Activated effector memory CD4-positive, alpha-beta T cell treated with anti-CD3 and anti-CD28 coated beads, Interleukin-2, amount 50 U/mL, for 16 hours (primary cell): ENCODE measurements around the gene IL31.
"Not testable (repeated sequence)": the region's sequence is repeated elsewhere in the genome, so short reads cannot be mapped to it uniquely, and the experiment has no call there.

Source experiments
- DNase-seq: peaks from one replicate; pipeline ENCODE4 v3.0.0-alpha.2; 2020

Gene IL31

DNA sequence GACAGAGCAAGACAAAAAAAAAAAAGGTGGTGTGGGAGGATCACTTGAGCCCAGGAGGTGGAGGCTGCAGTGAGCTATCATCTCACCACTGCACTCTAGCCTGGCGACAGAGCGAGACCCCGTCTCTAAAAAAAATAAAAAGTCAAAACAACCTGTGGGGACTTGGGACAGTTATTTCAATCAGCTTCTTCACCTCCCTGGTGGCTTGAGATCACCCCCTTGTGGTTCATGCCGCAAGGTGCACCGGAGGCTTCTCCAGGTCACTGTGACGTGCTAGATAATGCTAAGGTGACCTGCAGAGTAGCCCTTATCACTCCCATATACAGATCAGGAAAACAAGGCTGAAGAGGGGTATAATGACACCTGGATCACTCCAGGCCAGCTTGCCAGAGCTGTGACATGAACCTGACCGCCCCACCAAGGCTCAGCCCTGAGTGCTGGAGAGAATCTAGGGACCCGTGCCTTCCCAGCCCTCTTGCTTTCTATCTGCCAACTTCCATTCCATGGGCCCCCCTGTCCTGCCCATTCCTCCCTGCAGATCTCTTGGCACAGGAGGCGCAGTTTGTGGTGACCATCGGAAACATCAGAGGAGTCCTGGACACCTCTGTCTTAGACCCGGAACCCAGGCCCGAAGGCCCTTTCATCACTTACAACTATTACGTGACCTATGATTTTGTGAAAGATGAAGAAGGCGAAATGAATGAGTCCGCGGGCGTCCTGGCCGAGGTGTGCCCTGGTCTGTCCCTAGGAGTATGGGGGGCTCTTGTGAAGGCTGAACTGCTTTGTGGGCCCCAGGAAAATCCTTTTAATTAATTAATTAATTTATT is 17.0 kb upstream of the IL31 start:
- DNase-seq: peak; percentile 85

DNA sequence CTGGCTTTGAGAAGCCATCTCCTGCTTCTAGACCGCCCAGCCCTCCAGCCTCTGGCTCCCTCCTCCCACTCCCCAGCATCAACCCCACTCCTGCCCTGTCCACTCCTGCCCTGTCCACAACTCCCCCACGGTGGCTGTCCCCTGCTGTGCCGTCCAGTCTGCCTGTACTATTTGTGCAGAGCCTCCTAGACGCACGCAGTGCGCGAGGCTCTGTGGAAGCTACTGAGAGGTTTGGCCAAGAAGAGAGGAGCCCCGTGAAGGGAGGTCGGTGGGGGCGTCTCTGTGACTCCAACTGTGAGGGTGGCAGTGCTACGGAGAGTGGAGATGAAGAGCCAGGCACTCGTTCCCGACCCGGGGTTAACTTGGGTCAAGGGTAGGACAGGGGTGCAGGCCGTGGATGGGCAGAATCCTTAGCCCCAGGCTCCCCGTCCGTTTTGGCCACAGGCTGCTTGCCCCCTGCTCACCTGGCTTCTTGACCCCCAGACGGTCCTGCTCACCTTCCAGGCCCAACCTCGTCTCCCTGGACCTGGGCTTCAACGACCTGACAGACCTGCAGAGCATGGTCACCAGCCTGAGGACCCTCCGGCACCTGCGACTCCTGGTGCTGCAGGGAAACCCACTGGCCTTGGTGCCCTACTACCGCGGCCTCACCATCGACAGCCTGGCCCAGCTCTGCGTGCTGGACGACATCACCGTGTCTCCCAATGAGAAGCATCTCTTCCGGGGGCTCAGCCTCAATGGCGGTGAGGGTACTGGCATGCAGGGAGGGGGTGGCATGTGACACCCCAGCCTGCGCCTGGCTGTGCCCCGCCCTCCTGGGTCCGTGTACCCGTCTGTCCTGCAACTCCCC is 15.8 kb upstream of the IL31 start:
- DNase-seq: no peak

DNA sequence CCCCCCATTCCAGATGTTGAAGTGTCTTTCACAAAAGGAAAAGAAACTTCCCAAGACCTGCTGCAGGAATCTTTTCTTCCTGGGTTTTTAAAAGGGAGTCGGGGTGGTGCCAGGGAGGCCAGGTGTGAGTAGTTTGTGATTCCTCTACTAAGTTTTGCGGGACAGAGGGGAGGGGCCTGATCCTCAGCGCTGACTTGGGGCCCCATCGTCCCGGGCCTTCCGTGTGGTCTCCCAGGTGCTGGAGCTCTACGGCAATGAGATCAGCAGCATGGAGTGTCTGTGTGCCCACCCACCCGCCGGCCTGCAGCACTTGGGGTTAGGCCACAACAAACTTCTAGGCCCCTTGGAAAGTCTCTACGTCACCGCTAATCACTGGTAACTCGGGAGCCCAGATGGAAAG is 13.4 kb upstream of the IL31 start:
- no peak for DNase-seq

DNA sequence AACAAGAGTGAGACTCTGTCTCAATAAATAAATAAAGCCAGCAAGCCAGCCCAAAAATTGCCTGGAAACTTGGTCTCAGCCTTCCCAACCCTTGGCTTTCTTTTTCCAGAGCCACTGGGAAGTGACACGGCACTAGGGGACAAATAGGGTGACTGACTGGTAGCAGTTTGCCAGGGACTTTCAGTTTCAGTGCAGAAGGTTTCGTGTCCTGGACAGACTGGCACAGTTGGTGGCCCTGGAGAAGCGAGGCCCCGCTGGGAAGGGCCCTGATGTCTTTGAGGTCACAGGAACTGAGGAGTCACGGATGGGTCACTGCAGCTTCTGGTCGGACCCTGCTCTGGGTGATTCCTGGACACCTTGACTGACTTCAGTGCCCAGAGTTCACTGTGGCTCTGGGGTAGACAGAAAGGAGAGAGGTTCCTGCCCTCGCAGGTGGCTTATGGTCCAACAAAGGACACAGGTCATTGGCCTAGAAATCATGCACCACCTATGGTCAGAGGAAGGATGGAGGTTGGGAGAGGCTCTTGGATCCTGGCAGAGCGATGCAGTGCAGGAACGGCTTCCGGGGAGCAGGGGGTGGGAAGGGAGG is 11.6 kb upstream of the IL31 start:
- DNase-seq: no peak

DNA sequence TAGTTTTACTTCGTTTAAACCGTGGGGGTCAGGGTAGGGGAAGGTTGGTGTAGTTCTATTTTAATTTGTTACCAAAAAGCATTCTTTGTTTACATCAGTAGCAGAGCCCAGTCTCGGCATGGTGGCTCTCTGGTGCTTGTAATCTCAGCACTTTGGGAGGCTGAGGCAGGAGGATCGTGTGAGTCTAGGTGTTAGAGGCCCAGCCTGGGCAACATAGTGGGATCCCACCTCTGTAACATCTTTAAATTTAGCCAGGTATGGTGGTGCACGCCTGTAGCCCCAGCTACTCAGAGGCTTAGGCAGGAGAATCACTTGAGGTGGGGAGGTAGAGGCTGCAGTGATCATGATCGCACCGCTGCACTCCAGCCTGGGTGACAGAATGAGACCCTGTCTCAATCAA is 11.1 kb upstream of the IL31 start:
- DNase-seq: no peak

DNA sequence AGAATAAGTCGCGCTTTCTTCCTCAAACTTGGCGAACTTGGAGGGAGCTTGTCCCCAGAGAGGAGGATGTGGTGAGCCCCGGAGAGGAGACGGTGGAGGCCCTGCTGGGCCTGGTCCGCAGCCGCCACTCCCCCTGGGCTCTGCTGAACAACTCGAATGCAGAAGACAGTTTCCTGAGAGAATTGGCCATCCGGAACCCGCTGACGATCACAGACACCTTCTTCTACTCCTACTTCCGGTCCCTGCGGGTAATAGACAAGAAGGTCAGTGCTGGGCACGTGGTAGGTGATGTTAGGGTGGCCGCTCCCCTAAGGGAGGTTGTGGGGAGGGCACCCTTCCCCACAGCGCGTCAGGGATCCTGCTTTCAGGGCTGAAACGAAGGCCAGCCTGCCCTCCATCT is 10.5 kb upstream of the IL31 start:
- no peak for DNase-seq

DNA sequence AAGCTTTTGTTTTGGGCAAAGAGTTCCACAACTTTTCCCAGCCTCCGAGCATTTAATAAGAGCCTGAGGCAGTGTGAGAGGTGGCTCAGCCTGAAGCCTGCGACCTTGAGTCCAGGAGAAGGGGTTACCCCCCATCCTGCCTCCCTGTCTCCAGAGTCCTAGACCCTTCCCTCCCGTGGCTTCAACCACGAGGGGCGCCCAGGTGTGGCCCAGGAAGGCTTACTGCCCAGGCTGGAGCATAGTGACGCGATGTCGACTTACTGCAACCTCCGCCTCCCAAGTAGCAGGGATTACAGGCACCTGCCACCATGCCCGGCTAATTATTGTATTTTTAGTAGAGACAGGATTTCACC is 9.5 kb upstream of the IL31 start:
- no peak for DNase-seq

DNA sequence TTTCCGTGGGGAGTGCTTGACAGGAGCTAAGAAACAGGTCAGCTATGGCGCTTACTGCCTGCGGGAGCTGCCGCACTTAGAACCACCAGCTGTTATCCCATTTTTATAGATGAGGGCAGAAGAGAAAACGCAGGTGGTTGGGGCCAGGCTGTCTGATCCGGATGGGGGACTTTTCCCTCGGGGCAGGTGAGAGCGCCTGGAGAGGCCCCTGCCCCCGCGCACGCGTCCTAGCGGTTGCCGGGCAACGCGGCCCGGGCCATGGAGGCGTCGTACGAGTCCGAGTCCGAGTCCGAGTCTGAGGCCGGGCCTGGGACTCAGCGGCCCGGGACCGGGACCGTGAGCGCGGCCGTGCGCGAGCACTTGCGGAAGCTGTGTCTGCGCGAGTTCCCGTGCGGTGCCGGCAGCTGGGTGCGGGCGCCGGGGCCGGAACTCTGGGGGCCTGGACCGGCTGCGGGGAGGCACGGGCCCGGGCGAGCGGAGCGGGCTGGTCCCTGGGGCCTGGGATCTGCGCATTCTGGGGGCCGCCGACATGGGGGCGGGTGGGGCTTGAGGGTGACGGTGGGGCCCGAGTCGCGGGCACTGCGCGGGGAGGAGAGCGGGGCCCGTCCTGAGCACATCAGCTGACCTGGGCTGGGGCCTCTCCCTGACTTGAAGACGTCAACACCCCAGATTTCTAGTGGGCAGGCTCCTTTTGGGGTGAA is 9.0 kb upstream of the IL31 start, which contains the start of gene LRRC43:
Gene LRRC43 (plus strand): TSS at position 237 of the 701 bp plus-strand sequence. CDS start 22 bp downstream, at position 259.
- peak; percentile 67 for DNase-seq

DNA sequence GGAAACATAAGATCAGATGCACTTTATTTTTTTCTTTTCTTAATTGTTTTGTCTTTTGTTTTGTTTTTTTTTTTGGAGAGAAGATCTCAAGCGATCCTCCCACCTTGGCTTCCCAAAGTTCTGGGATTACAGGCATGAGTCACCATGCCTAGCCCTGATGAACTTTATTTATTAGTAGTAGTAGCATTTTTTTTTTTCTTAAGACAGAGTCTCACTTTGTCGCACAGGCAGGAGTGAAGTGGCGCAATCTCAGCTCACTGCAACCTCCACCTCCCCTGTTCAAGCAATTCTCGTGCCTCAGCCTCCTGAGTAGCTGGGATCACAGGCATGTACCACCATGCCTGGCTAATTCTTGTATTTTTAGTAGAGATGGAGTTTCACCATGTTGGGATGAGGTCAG is 2.5 kb upstream of the IL31 start:
- not testable (repeated sequence) for DNase-seq

DNA sequence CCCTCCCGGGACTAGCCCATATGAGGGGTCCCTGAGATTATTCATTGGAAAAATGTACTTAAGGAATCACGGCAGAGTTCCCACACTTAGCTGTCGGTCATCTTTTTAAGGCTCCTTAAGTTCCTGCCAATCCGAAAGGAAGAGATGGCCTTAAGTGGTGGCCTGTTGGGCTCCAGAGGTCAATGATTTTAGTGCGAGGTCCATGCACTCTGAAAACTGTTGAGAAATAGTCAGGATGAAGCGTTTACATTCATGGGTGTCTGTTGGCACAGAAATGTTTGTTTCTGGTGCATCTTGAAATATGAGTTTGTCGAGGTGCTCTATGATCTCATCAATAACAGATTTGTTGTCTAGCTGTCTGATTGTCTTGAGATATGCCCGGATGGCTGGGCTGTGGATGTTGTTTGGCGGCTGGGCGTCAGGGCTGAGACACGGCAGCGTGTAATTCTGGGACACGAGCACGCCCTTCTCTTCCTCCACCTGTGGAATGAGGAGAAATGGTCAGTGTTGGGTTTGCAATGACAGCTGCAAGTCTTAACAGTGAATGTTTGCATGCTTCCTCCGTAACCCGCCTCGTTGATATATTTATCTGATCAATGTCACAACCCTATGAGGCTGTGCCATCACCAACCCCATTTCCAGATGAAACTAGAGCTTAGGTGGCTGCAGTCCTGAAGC is 1.6 kb downstream of the IL31 start:
- DNase-seq: no peak

DNA sequence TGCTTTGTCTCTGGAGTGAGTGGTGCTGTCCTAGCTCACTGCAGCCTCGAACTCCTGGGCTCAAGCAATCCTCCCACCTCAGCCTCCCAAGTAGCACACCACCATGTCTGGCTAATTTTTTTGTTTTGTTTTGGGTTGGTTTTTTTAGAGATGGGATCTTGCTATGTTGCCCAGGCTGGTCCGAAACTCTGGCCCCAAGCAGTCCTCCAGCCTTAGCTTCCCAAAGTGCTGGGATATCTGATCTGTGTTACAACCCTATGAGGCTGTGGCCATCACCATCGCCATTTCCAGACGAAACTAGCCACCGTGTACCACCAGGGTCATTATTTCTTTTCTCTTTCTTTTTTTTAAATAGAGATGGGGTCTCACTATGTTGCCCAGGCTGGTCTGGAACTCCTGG is 2.6 kb downstream of the IL31 start:
- no peak for DNase-seq

DNA sequence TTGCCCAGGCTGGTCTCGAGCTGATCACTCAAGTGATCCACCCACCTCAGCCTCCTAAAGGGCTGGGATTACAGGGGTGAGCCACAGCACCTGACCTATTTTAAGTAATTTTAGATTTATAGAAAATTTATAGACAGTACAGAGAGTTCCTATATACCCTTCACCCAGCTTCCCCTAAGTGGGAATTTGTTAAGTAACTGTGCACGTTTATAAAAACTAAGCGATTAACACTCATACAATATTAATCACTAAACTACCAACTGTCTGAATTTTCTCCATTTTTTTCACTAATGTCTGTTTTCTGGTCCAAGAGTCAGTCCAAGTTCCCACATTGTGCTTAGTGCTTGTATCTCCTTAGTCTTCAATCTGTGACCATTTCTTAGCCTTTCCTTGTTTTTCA is 5.5 kb downstream of the IL31 start:
- no peak for DNase-seq

DNA sequence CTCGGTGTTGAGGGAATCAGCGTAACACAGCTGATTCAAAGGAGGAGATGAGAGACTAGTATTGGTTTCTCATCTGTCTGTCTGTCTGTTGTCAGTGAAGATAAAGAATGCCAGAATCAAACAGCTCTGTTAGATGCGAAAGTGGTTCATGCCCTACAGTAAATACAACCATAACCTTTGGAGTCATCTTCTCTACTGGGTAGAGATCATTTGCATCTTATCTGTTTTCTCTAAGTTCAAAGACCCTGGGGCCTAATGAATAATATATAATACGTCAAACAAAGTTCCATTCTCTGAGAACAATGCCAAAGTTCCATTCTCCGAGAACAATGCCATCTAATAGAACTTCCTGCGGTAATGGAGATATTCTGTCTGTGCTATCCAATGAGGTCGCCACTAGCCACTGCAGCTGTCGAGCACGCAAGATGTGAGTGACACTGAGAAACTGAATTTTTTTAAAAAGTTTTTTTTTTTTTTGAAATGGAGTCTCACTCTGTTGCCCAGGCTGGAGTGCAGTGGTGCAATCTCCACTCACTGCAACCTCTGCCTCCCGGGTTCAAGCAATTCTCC is 6.6 kb downstream of the IL31 start:
- DNase-seq: no peak

DNA sequence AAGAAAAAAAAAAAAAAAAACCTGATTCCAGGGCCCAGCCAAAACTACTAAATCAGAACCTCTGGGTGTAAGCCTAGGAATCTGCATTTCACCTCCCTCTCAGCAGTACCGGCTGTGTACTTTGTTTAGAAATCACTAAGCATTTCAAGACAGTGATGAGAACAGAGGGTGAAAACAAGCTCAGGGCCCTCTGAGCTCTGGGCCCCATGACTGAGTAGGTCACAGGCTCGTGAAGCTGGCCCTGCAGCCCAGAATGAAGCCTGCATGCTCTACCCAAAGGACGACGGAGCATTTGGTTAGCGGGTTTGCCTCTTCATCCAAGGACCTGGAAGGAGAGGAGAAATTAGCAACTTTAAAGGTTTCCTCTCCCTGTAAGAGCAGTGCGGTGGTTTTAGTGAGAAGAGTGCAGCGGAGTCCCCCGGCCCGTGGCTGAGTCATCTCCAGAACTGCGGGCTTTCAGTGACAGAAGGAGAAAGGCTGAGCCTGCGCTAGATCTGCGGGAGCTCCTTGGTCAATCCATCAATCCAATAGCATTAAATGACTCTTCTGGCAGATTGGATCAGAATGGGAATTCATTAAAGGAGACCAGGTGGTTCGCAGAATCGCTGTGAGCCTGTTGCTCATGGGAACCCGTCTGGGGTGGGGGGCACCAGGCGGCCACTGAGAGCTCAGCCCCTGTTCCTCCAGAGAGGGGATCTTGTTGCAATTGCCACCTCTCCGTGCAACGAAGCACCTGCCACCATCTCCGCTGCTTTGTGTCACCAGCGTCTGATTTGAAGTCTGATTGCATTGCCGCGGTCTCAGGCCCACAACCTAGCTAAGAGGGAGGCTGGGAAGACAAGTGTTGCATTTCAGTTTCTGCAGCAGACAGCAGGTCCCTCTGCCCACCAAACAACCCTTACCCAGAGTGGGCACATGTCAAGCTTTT is 7.3 kb downstream of the IL31 start:
- peak; percentile 80 for DNase-seq

DNA sequence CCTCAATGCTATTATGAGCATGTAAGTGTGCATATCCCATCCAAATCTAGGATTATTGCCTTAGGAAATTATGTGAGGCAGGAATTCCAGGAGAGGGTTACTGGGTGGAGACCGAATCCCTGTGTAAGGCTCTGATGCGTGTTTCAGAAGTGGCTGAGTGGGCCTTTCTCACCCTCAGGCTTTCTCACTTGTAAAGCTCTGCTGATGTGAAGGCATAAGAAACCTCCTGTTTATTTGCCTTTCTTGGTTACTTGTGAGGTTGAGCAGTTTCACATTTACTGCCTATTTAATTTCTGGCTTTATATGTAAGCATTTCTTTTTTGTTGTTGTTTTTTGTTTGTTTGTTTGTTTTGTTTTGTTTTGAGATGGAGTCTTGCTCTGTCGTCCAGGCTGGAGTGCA is 11.0 kb downstream of the IL31 start:
- no peak for DNase-seq

DNA sequence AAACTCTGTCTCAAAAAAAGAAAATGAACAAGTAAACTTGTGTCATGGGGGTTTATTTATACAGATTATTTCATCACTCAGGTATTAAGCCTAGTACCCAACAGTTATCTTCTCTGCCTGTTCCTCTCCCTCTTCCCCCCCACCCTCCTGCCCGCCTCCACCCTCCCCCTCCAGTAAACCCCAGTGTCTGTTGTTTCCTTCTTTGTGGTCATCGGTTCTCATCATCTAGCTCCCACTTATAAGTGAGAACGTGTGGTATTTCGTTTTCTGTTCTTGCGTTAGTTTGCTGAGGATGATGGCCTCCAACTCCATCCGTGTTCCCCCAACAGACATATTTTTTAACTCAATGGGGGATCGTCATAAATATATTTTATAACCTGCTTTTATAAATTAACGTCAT is 12.3 kb downstream of the IL31 start:
- no peak for DNase-seq

DNA sequence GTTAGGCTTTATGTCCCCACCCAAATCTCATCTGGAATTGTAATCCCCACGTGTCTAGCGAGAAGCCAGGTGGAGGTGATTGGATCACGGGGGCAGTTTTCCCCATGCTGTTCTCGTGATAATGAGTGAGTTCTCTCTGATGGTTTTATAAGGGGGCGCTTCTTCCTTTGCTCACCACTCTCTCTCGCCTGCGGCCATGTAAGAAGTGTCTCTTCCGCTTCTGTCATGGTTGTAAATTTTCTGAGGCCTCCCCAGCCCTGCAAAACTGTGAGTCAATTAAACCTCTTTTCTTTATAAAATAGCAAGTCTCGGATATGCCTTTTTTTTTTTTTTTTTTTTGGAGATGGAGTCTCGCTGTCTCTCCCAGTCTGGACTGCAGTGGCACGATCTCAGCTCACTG is 13.3 kb downstream of the IL31 start:
- DNase-seq: no peak

DNA sequence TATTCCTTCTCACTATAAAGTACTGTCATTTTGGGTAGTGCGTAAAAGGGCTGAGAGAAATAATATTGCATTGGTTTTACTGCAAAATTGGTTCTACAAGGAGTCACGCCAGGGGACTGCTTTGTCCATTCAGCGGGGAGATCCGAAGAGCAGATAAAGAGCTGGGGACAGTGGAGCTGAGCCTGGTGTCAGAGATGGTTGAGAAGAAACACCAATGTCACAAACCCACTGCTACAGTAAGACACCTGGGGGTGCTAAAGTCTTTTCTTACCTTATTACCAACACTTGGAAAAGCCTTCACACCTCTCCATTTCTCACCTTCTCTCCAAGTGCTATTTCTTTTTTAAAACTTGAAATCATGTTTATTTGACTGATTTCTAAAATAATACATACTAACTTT is 14.1 kb downstream of the IL31 start:
- no peak for DNase-seq

DNA sequence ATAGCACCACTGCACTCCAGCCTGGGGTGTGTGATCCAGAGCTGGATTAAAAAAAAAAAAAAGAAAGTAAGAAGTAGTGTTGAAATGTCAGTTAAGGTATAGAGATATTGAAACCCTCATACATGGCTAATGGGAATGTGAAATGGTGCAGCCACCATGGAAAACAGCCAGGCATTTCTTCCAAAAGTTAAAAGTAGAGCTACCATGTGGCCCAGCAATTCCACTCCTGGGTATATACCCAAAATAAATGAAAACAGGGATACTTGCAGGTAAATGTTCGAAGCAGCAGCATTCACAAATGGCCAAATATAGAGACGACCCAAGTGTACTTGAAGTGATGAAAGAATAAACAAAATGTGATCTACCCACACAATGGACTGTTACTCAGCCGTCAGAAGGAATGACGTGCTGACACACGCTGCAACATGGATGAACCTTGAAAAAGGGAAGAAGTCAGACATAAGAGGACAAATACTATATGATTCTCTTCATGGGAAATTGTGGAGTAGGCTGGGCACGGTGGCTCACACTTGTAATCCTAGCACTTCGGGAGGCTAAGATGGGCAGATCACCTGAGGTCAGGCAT is 15.2 kb downstream of the IL31 start:
- DNase-seq: no peak

DNA sequence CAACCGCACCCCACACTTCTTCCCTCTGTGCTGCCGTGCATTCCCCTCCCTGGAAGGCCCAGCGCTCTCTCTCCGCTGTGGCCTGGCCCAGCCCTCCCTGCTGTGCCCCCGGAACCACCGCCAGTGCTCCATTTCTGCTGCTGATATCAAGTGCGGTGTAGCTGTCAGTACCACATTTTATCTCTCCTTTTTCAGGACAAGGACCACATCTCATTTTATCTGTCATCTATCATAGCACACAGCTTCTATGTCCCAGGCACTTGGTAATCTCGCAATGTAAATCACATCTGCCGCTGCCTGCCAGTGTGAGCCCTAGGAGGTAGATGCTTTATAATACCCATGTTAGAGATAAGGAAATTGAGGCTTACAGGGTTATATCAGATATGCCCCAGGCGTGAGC is 18.3 kb downstream of the IL31 start:
- no peak for DNase-seq

DNA sequence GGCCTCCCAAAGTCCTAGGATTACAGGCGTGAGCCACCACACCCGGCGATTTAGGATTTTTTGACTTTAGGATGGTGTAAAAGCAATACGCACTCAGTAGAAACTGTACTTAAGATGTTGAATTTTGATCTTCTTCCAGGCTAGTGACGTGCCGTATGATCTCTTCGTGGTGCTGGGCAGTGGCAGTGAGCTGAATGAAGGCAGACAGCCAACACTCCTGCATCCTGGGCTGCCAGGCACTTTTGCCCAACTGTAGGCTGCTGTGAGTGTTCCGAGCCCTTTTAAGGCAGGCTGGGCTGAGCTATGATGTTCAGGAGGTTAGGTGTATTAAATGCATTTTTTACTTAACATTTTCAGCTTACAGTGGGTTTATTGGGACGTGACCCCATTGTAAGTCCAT is 21.3 kb downstream of the IL31 start:
- no peak for DNase-seq
